SK-N-MC (cell line): ENCODE data around the gene ADAP1.

ENCODE experiments used
- EZH2 ChIP-seq: fragments of 200-600 bp; sonication (generic); IDR thresholded peaks from one replicate; pipeline ENCODE4 v1.6.1; 2017; ENCODE audit warnings: antibody characterized with exemption
- FOXP2 ChIP-seq: optimal IDR thresholded peaks from 2 replicates; pipeline ENCODE3; 2011; ENCODE audit warnings: mild to moderate bottlenecking, moderate library complexity; ENCODE audit not compliant: insufficient read depth; ENCODE audit errors: extremely low read length, control extremely low read depth
- POLR2AphosphoS5 ChIP-seq: IDR thresholded peaks from 2 replicates; pipeline ENCODE4 v1.6.1; 2012; ENCODE audit warnings: mild to moderate bottlenecking, low read depth, low read length, borderline replicate concordance

- TF ChIP-seq POLR2AphosphoS5 (no peak), FOXP2 (no peak), EZH2 (no peak)
These were observed 69.1 kb downstream of the ADAP1 start for GRCh38 chr7:885261-885892.
